ENCODE measurements around the gene CSNK1A1.

GRCh38 chr5:149452665-149453617, 98.3 kb downstream of the CSNK1A1 start:
- TF ChIP-seq, protein P1, sequence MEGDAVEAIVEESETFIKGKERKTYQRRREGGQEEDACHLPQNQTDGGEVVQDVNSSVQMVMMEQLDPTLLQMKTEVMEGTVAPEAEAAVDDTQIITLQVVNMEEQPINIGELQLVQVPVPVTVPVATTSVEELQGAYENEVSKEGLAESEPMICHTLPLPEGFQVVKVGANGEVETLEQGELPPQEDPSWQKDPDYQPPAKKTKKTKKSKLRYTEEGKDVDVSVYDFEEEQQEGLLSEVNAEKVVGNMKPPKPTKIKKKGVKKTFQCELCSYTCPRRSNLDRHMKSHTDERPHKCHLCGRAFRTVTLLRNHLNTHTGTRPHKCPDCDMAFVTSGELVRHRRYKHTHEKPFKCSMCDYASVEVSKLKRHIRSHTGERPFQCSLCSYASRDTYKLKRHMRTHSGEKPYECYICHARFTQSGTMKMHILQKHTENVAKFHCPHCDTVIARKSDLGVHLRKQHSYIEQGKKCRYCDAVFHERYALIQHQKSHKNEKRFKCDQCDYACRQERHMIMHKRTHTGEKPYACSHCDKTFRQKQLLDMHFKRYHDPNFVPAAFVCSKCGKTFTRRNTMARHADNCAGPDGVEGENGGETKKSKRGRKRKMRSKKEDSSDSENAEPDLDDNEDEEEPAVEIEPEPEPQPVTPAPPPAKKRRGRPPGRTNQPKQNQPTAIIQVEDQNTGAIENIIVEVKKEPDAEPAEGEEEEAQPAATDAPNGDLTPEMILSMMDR (IDR thresholded peaks at IDR 0.05): peak in 2 of 3 experiments; percentile 7 to 20
- TF ChIP-seq POLR2A (IDR thresholded peaks at IDR 0.05; ENCODE audit: low read depth): no peak

Data from esophagus muscularis mucosa (tissue), 3 donors.